ENCODE measurements around the gene KLHL22. TPM values are rescaled to one million over a fixed set of nuclear protein-coding genes. Genes with fewer than 3 reads are reported as not detected.

Gene KLHL22
- total and polyA plus RNA-seq, 2 of the 4 experiments (the other 2 are of a cell fraction): 27.1 to 30.1 TPM

DNA sequence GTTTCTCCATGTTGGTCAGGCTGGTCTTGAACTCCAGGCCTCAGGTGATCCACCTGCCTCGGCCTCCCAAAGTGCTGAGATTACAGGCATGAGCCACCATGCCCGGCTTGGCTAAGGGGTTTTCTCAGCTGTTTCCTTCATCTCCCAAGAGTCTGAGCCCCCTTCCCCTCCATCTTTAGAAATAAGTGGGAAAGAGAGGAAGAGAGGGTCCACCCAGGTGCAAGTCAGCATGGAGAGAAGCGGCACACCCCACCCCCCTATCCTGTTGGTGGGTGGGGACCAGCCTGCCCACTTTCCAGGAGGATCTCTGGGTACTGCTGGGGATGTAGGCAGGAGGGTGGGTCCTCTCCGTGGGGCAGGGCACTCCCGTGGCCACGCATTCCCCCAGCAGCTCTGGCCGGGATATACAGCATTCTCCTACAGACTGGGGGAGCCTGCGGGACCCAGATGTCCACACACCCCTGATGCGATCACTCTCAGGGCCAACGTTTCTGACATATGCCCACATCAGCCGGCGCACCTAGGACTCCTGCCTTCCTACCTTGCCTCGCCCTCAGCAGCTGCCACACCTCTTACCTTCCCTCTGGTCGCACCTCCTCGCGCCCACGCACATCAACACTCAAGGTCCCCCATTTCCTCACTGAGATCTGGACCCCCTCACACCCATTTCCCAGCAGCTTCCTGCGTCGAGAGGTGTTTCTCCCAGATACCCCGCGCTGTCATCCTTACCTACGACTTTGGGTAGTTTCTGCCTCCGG, 66.9 kb downstream of the KLHL22 start:
- Histone ChIP-seq H3K14ac (replicated peaks; ENCODE audit: low read depth, low read length) (no peak overlapping the region), H3K9me3 (ENCODE audit: control insufficient read depth, insufficient read depth, low read length) (no peaks in the 10 kb centered on the region), H2BK15ac (ENCODE audit: low read depth, low read length) (no peak overlapping the region), H3K18ac (ENCODE audit: low read depth, low read length) (no peak overlapping the region), H3K9me1 (ENCODE audit: insufficient read depth, low read length) (peaks cover 12% of the 10 kb centered on the region), H3K36me3 (ENCODE audit: control insufficient read depth, insufficient read depth, low read length) (peaks cover 54% of the 10 kb centered on the region), H3K4me1 (ENCODE audit: control insufficient read depth, insufficient read depth, low read length) (0 out of 2 replicates have a peak, but pooled peaks cover under 1% of the 10 kb centered on the region), H3K4me3 (ENCODE audit: insufficient read depth, low read depth, low read length) (no peak overlapping the region), H4K20me1 (ENCODE audit: insufficient read depth, low read length) (peaks cover 75% of the 10 kb centered on the region), H3K27ac (ENCODE audit: insufficient read depth, low read length) (no peak overlapping the region), H3K4me2 (ENCODE audit: low read depth, low read length) (no peak overlapping the region), H3K56ac (ENCODE audit: extremely low read depth, insufficient read depth, low read length) (no peak overlapping the region), H4K91ac (ENCODE audit: insufficient read depth, low read depth, low read length) (no peak overlapping the region), H2AK5ac (ENCODE audit: low read depth, low read length) (no peak overlapping the region), H2BK5ac (ENCODE audit: low read depth, low read length, poor library complexity, severe bottlenecking) (no peak overlapping the region), H4K8ac (ENCODE audit: low read depth in 2 of 2, low read length in 2 of 2) (no peak overlapping the region), H3K79me1 (ENCODE audit: low read depth in 1 of 2, low read length in 2 of 2) (peaks cover 3 to 58% of the 10 kb centered on the region in 2 experiments; a peak in 3 of 4 replicates), H2AFZ (replicated peaks; ENCODE audit: low read length, poor library complexity) (no peak overlapping the region), H4K5ac (ENCODE audit: low read depth, low read length) (no peak overlapping the region), H3K4ac (ENCODE audit: low read depth, low read length) (no peak overlapping the region), H3K9ac (ENCODE audit: low read depth, low read length) (no peak overlapping the region), H3K27me3 (ENCODE audit: control insufficient read depth, insufficient read depth, low read length) (no peaks in the 10 kb centered on the region), H2BK20ac (ENCODE audit: low read depth, low read length) (no peak overlapping the region), H3K23ac (ENCODE audit: low read depth, low read length) (no peak overlapping the region), H2BK120ac (ENCODE audit: low read depth, low read length) (no peak overlapping the region), H2AK9ac (replicated peaks; ENCODE audit: low read depth, low read length, poor library complexity) (peak overlapping the region; percentile 65)
- dilution Hi-C loops (cut with HindIII; ENCODE audit: low sequenced_read_pairs, unreplicated experiment): no loop called here
- WGBS, 2 experiments (ENCODE audit: extremely low coverage in 2 of 2, insufficient read length in 1 of 2): 99% methylated on average over 14 of the region's 23 CpGs; no CpG with 5 or more reads in 1 of the 2 experiments
- in situ Hi-C loops (cut with MboI; ENCODE audit: low sequenced_read_pairs): no loop called here
- no TSS peak for BruUV-seq (replicated peaks)
- intact Hi-C loops (cut with micrococcal nuclease): no loop called here
- ATAC-seq (ENCODE audit: low read depth): no peak
- CTCF ChIA-PET: no interaction called here
- DNase-seq: no peak
- POLR2A ChIA-PET (ENCODE audit: unreplicated experiment): interaction anchor here (0.6 kb wide), 1 partner anchor 84 kb away, joined by 3 read pairs; no protein-coding TSS in a partner anchor
- TF ChIP-seq BHLHE40 (IDR thresholded peaks at IDR 0.05; ENCODE audit: low read depth, low read length) (no peak), POLR2A (IDR thresholded peaks at IDR 0.05; ENCODE audit: low read depth, low read length) (no peak), FOS (IDR thresholded peaks at IDR 0.05; ENCODE audit: low read depth, low read length) (no peak), RCOR1 (IDR thresholded peaks at IDR 0.05; ENCODE audit: insufficient replicate concordance, low read length) (no peak), RAD21 (IDR thresholded peaks at IDR 0.05; ENCODE audit: low read length) (no peak), MAFK (IDR thresholded peaks at IDR 0.05; ENCODE audit: low read depth, low read length) (no peak), MAZ (IDR thresholded peaks at IDR 0.05; ENCODE audit: borderline replicate concordance, low read depth, low read length) (no peak), MXI1 (IDR thresholded peaks at IDR 0.05; ENCODE audit: borderline replicate concordance, low read depth, low read length) (no peak), CEBPB (IDR thresholded peaks at IDR 0.05; ENCODE audit: low read depth, low read length) (no peak), CTCF (conservative IDR thresholded peaks at IDR 0.05; ENCODE audit: low read depth, low read length) (no peak), RFX5 (IDR thresholded peaks at IDR 0.05; ENCODE audit: low read depth, low read length) (no peak), SMC3 (IDR thresholded peaks at IDR 0.05; ENCODE audit: low read depth, low read length) (no peak), USF2 (IDR thresholded peaks at IDR 0.05; ENCODE audit: low read depth, low read length) (no peak), CHD1 (IDR thresholded peaks at IDR 0.05; ENCODE audit: low read depth, low read length) (no peak)
- TF ChIP-seq, protein P1, sequence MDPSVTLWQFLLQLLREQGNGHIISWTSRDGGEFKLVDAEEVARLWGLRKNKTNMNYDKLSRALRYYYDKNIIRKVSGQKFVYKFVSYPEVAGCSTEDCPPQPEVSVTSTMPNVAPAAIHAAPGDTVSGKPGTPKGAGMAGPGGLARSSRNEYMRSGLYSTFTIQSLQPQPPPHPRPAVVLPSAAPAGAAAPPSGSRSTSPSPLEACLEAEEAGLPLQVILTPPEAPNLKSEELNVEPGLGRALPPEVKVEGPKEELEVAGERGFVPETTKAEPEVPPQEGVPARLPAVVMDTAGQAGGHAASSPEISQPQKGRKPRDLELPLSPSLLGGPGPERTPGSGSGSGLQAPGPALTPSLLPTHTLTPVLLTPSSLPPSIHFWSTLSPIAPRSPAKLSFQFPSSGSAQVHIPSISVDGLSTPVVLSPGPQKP (IDR thresholded peaks at IDR 0.05; ENCODE audit: borderline replicate concordance, low read depth, low read length): no peak

Data from IMR-90 (cell line).